ENCODE data around the gene BBS12.

GRCh38 chr4:122772986-122773385 is 40.5 kb downstream of the BBS12 start:
- no peak for TF ChIP-seq CTCF (IDR thresholded peaks at IDR 0.05)
- no peak for TF ChIP-seq POLR2A (IDR thresholded peaks at IDR 0.05)
